ENCODE data around the gene ANKMY1.
A peak's percentile ranks its signal among the peaks of the same experiment; 100 is the strongest.

Gene ANKMY1

DNA sequence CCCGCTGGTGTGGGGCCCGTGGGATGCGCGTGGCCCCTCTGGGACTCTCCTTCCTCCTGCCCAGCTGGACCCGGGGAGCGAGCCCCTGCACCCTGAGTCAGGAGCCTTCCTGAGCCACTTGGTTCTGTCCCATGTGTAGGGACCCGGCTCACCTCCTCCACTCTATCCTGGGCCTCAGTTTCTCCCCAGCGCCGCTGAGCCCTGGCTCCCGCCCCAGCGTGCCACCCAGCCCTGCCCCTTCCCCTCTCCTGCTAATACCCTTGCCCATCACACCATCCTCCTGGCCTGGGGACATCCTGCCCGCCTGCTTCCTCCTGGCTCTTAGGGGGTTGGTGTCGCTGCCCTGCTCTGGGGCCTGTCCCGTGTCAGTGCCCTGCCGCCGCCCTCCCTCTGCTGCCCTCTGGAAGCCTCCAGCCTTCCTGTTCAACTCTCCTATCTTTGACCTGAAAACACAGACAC is 97.5 kb downstream of the ANKMY1 start:
- TF ChIP-seq YY1 (IDR thresholded peaks at IDR 0.05; ENCODE audit: insufficient read depth, insufficient read length) (no peak), ZNF274 (IDR thresholded peaks at IDR 0.05; ENCODE audit: low read depth, low read length) (no peak), SUZ12 (IDR thresholded peaks at IDR 0.05; ENCODE audit: extremely low read depth, insufficient read depth, insufficient read length) (no peak)

GRCh38 chr2:240459401-240460252 is 98.2 kb downstream of the ANKMY1 start:
- TF ChIP-seq ZNF274 (IDR thresholded peaks at IDR 0.05; ENCODE audit: low read depth, low read length) (no peak), SUZ12 (IDR thresholded peaks at IDR 0.05; ENCODE audit: extremely low read depth, insufficient read depth, insufficient read length) (no peak)
- Histone ChIP-seq H3K4me3 (ENCODE audit: insufficient read length, low read depth) (no peak overlapping the region), H3K27me3 (ENCODE audit: insufficient read depth, insufficient read length) (peaks cover 4% of the 10 kb centered on the region), H3K9me3 (ENCODE audit: insufficient read depth, low read length) (no peaks in the 10 kb centered on the region), H3K4me1 (ENCODE audit: insufficient read depth, insufficient read length) (peaks cover 46% of the 10 kb centered on the region), H3K9ac (ENCODE audit: insufficient read length, low read depth) (peak overlapping the region; percentile 61), H3K36me3 (ENCODE audit: insufficient read depth, insufficient read length, low read length) (peaks cover 65% of the 10 kb centered on the region)
- DNase-seq (ENCODE audit: low read depth, low spot score) = no peak

More for the DNA sequence above, 97.5 kb downstream of the ANKMY1 start:
- Histone ChIP-seq H3K4me1 (ENCODE audit: insufficient read depth, insufficient read length) (peaks cover 39% of the 10 kb centered on the region), H3K9ac (ENCODE audit: insufficient read length, low read depth) (peak overlapping the region; percentile 44), H3K9me3 (ENCODE audit: insufficient read depth, low read length) (no peaks in the 10 kb centered on the region), H3K27me3 (ENCODE audit: insufficient read depth, insufficient read length) (no peaks in the 10 kb centered on the region), H3K36me3 (ENCODE audit: insufficient read depth, insufficient read length, low read length) (peaks cover 72% of the 10 kb centered on the region), H3K4me3 (ENCODE audit: insufficient read length, low read depth) (no peak overlapping the region)
- no peak for DNase-seq (ENCODE audit: low read depth, low spot score)

DNA sequence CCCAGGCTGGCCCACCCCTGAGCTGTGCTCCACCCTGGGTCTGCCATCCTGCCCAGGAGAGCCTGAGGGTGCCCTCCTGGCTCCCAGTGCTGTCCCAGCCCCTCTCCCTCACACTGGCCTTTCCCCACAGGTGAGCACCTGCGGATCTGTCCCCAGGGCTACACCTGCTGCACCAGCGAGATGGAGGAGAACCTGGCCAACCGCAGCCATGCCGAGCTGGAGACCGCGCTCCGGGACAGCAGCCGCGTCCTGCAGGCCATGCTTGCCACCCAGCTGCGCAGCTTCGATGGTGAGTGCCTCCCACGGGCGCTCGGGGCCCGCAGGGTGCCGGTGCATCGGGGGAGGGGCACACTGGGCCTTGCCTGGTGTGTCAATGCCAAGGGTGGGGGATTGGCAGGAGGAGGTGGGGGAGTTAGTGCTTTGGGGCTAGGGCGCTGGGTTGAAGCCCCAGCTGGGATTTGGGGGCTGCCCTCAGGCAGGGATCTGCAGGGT is 98.8 kb downstream of the ANKMY1 start:
- H3K27me3 ChIP-seq (ENCODE audit: insufficient read depth, insufficient read length) = peaks cover 10% of the 10 kb centered on the region
- no peak overlapping the region for H3K4me3 ChIP-seq (ENCODE audit: insufficient read length, low read depth)
- no peak for DNase-seq (ENCODE audit: low read depth, low spot score)
- peaks cover 52% of the 10 kb centered on the region for H3K4me1 ChIP-seq (ENCODE audit: insufficient read depth, insufficient read length)
- H3K9ac ChIP-seq (ENCODE audit: insufficient read length, low read depth) = peak overlapping the region; percentile 61
- H3K36me3 ChIP-seq (ENCODE audit: insufficient read depth, insufficient read length, low read length) = peaks cover 58% of the 10 kb centered on the region
- no peaks in the 10 kb centered on the region for H3K9me3 ChIP-seq (ENCODE audit: insufficient read depth, low read length)
- TF ChIP-seq YY1 (IDR thresholded peaks at IDR 0.05; ENCODE audit: insufficient read depth, insufficient read length) (no peak), ZNF274 (IDR thresholded peaks at IDR 0.05; ENCODE audit: low read depth, low read length) (no peak), SUZ12 (IDR thresholded peaks at IDR 0.05; ENCODE audit: extremely low read depth, insufficient read depth, insufficient read length) (no peak)

- Histone ChIP-seq H3K36me3 (ENCODE audit: insufficient read depth, insufficient read length, low read length) (peaks cover 52% of the 10 kb centered on the region), H3K9ac (ENCODE audit: insufficient read length, low read depth) (peak overlapping the region; percentile 43), H3K4me1 (ENCODE audit: insufficient read depth, insufficient read length) (peaks cover 52% of the 10 kb centered on the region), H3K9me3 (ENCODE audit: insufficient read depth, low read length) (no peaks in the 10 kb centered on the region), H3K27me3 (ENCODE audit: insufficient read depth, insufficient read length) (peaks cover 15% of the 10 kb centered on the region), H3K4me3 (ENCODE audit: insufficient read length, low read depth) (no peak overlapping the region)
- TF ChIP-seq YY1 (IDR thresholded peaks at IDR 0.05; ENCODE audit: insufficient read depth, insufficient read length) (no peak), ZNF274 (IDR thresholded peaks at IDR 0.05; ENCODE audit: low read depth, low read length) (no peak), SUZ12 (IDR thresholded peaks at IDR 0.05; ENCODE audit: extremely low read depth, insufficient read depth, insufficient read length) (no peak)
- DNase-seq (ENCODE audit: low read depth, low spot score) = no peak
Measured at GRCh38 chr2:240458044-240458899, 99.5 kb downstream of the ANKMY1 start.

GRCh38 chr2:240457223-240458043 is 100.4 kb downstream of the ANKMY1 start:
- H3K9ac ChIP-seq (ENCODE audit: insufficient read length, low read depth) = peak overlapping the region; percentile 56
- H3K36me3 ChIP-seq (ENCODE audit: insufficient read depth, insufficient read length, low read length) = peaks cover 43% of the 10 kb centered on the region
- peaks cover 15% of the 10 kb centered on the region for H3K27me3 ChIP-seq (ENCODE audit: insufficient read depth, insufficient read length)
- H3K4me3 ChIP-seq (ENCODE audit: insufficient read length, low read depth) = no peak overlapping the region
- H3K4me1 ChIP-seq (ENCODE audit: insufficient read depth, insufficient read length) = peaks cover 52% of the 10 kb centered on the region
- H3K9me3 ChIP-seq (ENCODE audit: insufficient read depth, low read length) = no peaks in the 10 kb centered on the region
- DNase-seq (ENCODE audit: low read depth, low spot score) = peak; percentile 69
- no peak for TF ChIP-seq SUZ12 (IDR thresholded peaks at IDR 0.05; ENCODE audit: extremely low read depth, insufficient read depth, insufficient read length)

DNA sequence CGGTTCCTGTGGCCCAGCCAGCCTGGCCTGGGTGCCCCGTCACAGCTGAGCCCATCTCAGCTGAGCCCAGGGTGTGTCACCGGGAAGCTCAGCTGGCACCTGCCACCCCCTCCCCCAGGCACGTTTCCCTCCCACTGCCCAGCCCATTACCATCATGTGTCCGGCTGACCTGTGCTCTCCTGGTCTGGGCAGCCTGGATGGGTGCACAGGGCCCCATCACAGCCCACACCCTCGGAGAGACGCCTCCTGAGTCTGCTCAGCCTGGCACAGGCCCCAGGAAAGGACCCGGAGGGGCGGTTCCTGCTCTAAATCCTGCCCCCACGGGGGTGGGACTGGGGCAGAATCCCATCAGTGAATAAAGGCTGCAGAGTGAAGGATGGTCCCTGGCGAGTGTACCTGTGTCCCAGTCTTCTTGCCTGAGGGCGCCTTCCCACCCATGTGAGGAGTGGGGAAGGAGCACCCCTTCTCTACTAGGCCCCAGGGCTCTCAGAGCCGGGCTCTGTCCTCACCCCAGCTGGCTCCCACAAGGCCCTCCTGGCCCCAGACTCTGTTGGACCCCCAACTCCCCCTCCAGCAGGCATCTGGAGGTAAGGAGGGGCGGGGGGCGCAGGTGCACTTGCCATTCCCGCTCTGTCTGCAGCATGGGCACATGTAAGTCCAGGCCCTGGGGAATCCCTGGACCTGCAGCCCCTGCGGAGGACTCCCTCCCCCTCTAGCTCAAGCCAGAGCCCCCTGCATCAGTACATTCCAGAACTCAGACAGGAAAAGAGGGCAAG is 101.2 kb downstream of the ANKMY1 start:
- H3K36me3 ChIP-seq (ENCODE audit: insufficient read depth, insufficient read length, low read length) = peaks cover 35% of the 10 kb centered on the region
- DNase-seq (ENCODE audit: low read depth, low spot score) = no peak
- peak overlapping the region; percentile 56 for H3K9ac ChIP-seq (ENCODE audit: insufficient read length, low read depth)
- H3K4me3 ChIP-seq (ENCODE audit: insufficient read length, low read depth) = peak overlapping the region; percentile 4
- H3K9me3 ChIP-seq (ENCODE audit: insufficient read depth, low read length) = no peaks in the 10 kb centered on the region
- TF ChIP-seq ZNF274 (IDR thresholded peaks at IDR 0.05; ENCODE audit: low read depth, low read length) (no peak), YY1 (IDR thresholded peaks at IDR 0.05; ENCODE audit: insufficient read depth, insufficient read length) (no peak), SUZ12 (IDR thresholded peaks at IDR 0.05; ENCODE audit: extremely low read depth, insufficient read depth, insufficient read length) (no peak)
- H3K4me1 ChIP-seq (ENCODE audit: insufficient read depth, insufficient read length) = peaks cover 57% of the 10 kb centered on the region
- H3K27me3 ChIP-seq (ENCODE audit: insufficient read depth, insufficient read length) = peaks cover 15% of the 10 kb centered on the region

All from NT2/D1 (cell line).